SK-N-SH (cell line): ENCODE measurements around the gene HTT.

Experiments used
- CTCF ChIP-seq: fragments of 200-600 bp; sonication (generic); IDR thresholded peaks from 2 replicates; pipeline ENCODE4 v1.6.1; 2017; ENCODE audit warnings: antibody characterized with exemption, mild to moderate bottlenecking, moderate library complexity
- GATA2 ChIP-seq: sonication (generic); formaldehyde crosslinking; IDR thresholded peaks from 2 replicates; pipeline ENCODE4 v1.5.0; 2020; ENCODE audit warnings: mild to moderate bottlenecking, missing genetic modification reagents
- JUND ChIP-seq: IDR thresholded peaks from 2 replicates; pipeline ENCODE4 v1.4.0; 2012
- MAX ChIP-seq: IDR thresholded peaks from 2 replicates; pipeline ENCODE4 v1.4.0; 2012; ENCODE audit warnings: low read depth
- RAD21 ChIP-seq: IDR thresholded peaks from 2 replicates; pipeline ENCODE4 v1.6.1; 2012; ENCODE audit warnings: mild to moderate bottlenecking, low read length
- RXRA ChIP-seq: IDR thresholded peaks from 2 replicates; pipeline ENCODE4 v1.4.0; 2012; ENCODE audit warnings: low read depth, mild to moderate bottlenecking, borderline replicate concordance
- YY1 ChIP-seq: IDR thresholded peaks from 2 replicates; pipeline ENCODE4 v1.4.0; 2012; ENCODE audit warnings: low read depth, mild to moderate bottlenecking

- TF ChIP-seq CTCF (no peak), GATA2 (no peak), RAD21 (no peak), JUND (no peak), RXRA (no peak), YY1 (no peak), MAX (no peak)
Observed at GRCh38 chr4:3037957-3038461, 36.5 kb upstream of the HTT start.
